Globus pallidus (tissue), 1 donor: ENCODE data around the gene KIF16B.

ENCODE experiments used
- DNase-seq: peaks from one replicate; pipeline ENCODE4 v3.0.0-alpha.2; 2015; ENCODE audit warnings: low spot score

KIF16B gene

DNA sequence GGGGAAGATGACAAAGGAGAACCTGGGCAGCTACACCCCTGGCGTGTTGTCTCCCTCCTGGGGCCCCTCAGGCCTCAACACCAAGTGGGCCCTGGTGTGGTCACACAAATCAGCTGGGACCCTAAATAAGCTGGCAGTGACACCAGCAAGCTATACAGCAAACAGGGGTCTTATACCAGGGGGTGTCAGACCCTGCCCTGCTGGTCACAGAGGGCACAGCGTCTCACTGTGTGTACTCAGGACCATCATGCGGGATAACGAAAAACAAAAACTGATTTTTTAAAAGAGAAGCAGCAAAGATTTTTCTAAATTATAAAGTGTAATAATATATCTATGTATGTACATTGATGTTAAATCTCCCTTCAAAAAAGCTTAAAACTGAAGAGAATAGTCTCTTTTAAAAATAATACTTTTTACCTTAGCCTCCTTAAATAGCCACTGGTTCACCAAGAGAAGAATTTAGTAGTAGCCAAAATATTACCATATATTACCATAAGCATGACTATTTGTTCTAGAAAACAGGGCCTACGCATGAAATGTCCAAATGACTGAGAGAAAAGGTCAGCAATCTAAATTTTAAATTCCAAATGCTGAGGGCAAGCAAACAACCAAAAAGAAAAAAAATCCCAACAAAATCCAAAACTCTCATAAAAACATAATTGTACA is 220.4 kb downstream of the KIF16B start:
- no peak for DNase-seq

- no peak for DNase-seq
Observed at GRCh38 chr20:16352321-16352720, 220.9 kb downstream of the KIF16B start.

- DNase-seq = no peak
Observed at GRCh38 chr20:16351415-16351814, 221.8 kb downstream of the KIF16B start.

GRCh38 chr20:16350465-16350864 is 222.8 kb downstream of the KIF16B start:
- peak; percentile 41 for DNase-seq

DNA sequence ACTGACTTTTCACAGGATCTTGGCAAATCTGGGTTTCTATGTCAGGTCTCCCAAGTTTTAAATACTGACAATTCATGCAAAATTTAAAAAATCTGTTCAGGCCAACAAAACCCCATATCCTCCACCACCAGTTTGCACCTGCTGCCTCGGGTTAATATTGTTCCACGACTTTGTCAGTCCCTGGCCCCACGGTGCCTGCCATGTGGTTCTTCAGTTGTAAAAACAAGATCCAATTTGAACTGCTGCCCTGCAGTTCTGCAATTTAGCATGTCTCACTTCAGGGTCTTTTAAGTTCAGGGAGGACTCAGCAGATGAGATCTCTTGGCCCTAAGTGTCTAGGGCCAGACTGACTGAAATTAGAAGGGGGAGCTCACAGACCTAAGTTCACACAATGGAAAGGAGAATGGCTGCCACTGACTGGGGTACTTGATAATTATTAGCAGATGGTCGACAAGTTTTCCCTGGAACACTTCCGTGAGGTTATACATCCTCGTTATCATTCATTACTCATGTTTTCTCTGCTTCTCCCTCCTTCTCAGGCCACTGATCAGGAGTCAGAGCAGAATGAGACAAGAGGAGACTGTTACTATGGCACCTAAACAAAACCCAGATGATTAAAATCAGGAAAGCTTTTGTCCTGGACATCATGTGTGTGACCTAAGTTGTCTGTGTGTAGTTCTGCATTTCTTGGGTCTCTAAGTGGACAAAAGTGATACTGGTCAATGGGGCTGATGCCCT is 223.6 kb downstream of the KIF16B start:
- no peak for DNase-seq

- no peak for DNase-seq
Observed at GRCh38 chr20:16346956-16347355, 226.3 kb downstream of the KIF16B start.

- DNase-seq = no peak
Observed at GRCh38 chr20:16337707-16338106, 235.5 kb downstream of the KIF16B start.

GRCh38 chr20:16327606-16328005 is 245.6 kb downstream of the KIF16B start:
- DNase-seq = no peak

DNA sequence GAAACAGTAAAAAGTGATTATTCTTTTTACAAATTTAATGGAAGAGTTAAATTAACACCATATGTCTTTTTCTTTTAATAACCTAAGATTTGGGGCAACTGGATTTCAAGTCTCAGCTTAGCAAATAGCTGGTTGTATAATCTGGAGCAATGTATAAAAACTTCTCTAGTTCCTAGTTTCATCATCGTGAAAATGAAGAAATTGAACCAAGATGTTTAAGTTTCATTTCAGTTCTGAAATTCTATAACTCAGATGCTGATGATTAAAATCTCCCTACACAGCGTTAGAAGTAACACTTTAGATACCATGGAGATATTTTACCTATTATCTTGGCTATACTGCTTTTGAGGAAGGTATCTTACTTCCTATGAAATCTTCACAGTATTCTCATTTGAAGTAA is 252.0 kb downstream of the KIF16B start:
- DNase-seq = no peak

GRCh38 chr20:16317445-16318362 is 255.5 kb downstream of the KIF16B start:
- DNase-seq = no peak

DNA sequence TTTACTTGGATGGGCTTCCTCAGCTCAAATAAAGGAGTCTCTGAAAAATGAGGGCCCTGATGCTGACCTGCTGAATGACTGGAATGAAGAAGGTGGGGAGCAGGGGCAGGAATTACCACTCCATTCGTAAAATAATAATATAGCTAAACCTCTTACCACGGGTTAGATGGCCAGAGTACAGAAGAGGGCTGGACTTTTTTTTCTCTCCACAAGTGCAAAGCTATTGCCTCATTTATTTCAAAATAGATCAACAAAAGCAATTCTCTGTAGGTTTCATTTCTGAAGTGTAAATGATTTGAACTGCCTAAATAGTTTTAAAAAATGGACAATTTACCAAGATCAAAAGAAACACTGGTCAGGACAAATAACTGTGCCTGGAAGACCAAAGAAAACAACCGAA is 256.7 kb downstream of the KIF16B start:
- no peak for DNase-seq

DNA sequence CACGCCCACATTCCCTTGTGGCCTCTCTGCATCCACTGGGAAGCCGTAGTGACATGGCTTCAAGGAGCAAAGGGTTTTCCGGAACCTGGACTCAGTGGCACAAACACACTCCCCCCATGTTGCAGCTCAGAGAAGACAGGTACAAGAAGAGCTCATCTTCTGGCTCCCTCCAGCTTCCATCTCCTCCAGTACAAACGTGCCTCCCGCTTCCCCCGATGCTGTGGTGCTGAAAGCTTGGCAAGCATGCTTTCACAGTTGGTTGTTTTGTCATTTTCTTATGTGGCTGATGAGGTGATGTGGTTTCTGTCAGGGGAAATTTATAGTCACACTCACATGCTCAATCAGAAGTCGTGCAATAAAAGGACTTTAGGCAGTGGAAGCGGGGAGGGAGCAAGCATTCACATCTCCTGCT is 258.5 kb downstream of the KIF16B start:
- DNase-seq = no peak

DNA sequence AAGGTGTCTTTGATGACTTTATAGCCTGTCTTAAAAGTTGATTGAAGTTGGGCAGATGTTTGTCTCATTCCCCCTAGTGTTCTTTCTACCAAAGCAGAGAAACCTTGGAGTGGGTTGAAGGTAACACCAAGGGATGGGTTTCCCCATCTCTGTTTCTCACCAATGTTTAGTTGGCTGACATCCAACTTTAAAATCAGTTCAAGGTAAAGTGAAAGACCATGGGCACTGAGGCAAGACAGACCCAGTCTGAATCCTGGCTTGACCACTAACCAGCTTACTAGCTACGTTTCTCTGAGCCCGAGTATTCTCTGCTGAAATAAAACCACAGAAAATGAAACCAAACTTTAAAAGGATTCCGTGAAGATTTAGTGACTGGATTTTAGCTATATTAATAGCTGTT is 258.9 kb downstream of the KIF16B start:
- DNase-seq = no peak

GRCh38 chr20:16313917-16314316 is 259.3 kb downstream of the KIF16B start:
- no peak for DNase-seq

DNA sequence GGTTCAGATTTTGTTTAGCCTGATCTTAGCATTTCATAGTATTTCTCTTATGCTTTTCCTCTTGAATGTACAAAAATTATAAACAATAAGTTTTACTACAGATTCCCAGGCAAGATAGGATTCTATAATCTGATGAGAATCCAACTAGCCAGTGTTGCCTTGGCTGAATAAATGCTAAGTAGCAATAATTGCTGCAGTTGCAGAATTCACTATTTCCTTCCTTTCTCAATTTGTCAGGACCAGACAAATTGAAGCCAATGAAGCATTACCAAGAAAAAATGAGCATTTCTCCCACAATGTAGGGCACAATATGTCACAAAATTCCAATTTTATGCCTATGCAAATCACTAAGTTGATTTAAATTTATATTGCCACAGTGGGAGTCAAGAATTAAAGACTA is 260.2 kb downstream of the KIF16B start:
- DNase-seq = no peak

GRCh38 chr20:16311756-16312155 is 261.5 kb downstream of the KIF16B start:
- DNase-seq = no peak

DNA sequence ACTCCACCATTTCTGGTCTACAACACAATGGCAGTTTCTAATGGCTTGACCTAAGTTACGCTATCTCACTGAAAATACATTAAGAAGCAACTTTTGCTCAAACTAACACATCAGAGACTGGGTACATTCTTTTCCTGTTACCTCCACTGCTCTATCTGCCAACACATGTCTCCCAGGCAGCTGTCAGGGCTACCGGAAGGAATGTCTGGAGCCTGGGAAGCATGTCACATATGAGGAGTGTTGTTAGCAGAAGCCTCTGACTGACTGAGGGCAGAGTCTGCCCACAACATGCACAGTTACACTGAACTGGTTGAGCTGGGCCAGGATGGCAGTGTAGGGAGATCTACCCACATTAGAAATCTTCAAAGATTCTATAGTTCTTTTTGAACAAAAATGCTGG is 264.5 kb downstream of the KIF16B start:
- no peak for DNase-seq

- DNase-seq = no peak
Observed at GRCh38 chr20:16302818-16303217, 270.4 kb downstream of the KIF16B start.

- DNase-seq = no peak
Observed at GRCh38 chr20:16301986-16302385, 271.3 kb downstream of the KIF16B start.

DNA sequence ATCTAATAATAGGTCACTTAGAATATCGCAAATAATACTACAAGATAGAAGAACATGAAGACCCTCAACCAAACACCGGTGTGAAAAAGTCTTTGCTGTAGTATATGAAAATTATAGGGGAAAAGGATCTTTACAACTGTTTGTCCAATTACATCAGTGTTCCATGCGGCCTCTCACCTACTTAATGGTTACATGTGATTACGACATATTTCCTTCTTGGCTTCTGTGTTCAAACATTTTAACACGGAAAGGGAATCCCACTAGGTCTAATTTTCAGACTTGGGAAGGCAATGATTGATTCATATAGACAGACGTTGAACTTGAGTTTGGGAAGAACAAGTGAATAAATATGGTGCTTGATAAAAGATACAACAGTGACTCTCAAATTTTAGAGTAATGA is 273.4 kb downstream of the KIF16B start:
- DNase-seq = no peak

GRCh38 chr20:16296931-16297330 is 276.3 kb downstream of the KIF16B start:
- DNase-seq = no peak

- DNase-seq = no peak
Observed at GRCh38 chr20:16295534-16295933, 277.7 kb downstream of the KIF16B start.

- DNase-seq = no peak
Observed at GRCh38 chr20:16293590-16293989, 279.7 kb downstream of the KIF16B start.
